MM.1S (cell line): Measurements from ENCODE around the gene SLFN13.

Experiments used
- EZH2 ChIP-seq: fragments of 300-600 bp; sonication (generic); optimal IDR thresholded peaks from 2 replicates; pipeline ENCODE3; 2017; ENCODE audit warnings: low read depth, mild to moderate bottlenecking, antibody characterized with exemption, low read length, mixed read lengths
- EZH2phosphoT487 ChIP-seq: fragments of 300-600 bp; sonication (generic); IDR thresholded peaks from 2 replicates; pipeline ENCODE4 v1.6.1; 2018; ENCODE audit warnings: antibody characterized with exemption, low read length
- TF ChIP-seq, protein P1 (sequence below): fragments of 300-600 bp; sonication (generic); IDR thresholded peaks from 2 replicates; pipeline ENCODE4 v1.5.1; 2016; ENCODE audit warnings: antibody characterized with exemption, low read length, mixed read lengths

- TF ChIP-seq, protein P1, sequence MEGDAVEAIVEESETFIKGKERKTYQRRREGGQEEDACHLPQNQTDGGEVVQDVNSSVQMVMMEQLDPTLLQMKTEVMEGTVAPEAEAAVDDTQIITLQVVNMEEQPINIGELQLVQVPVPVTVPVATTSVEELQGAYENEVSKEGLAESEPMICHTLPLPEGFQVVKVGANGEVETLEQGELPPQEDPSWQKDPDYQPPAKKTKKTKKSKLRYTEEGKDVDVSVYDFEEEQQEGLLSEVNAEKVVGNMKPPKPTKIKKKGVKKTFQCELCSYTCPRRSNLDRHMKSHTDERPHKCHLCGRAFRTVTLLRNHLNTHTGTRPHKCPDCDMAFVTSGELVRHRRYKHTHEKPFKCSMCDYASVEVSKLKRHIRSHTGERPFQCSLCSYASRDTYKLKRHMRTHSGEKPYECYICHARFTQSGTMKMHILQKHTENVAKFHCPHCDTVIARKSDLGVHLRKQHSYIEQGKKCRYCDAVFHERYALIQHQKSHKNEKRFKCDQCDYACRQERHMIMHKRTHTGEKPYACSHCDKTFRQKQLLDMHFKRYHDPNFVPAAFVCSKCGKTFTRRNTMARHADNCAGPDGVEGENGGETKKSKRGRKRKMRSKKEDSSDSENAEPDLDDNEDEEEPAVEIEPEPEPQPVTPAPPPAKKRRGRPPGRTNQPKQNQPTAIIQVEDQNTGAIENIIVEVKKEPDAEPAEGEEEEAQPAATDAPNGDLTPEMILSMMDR = no peak
- TF ChIP-seq EZH2 (no peak), EZH2phosphoT487 (no peak)
Observed at GRCh38 chr17:35453171-35453570, 4.6 kb upstream of the SLFN13 start.
